ENCODE data around the gene CNTNAP2. TPM values are rescaled to one million over a fixed set of nuclear protein-coding genes. Genes with fewer than 3 reads are reported as not detected.

Gene CNTNAP2
- total and polyA plus RNA-seq, 12 donors, result 0.07 to 0.77 (median 0.24) TPM

GRCh38 chr7:147053746-147054145, 937.1 kb downstream of the CNTNAP2 start:
- DNase-seq (no peak), ATAC-seq (no peak)
- no peaks in the 10 kb centered on the region for H3K36me3 ChIP-seq
- H3K9me3 ChIP-seq, result no peaks in the 10 kb centered on the region
- H3K27me3 ChIP-seq, result no peaks in the 10 kb centered on the region
- 75 to 82% methylated on average over 5 of the region's 5 CpGs for WGBS, 2 donors
- no peak overlapping the region for H3K27ac ChIP-seq
- intact Hi-C loops (cut with DNase I), result no loop called here
- H3K4me3 ChIP-seq, result no peak overlapping the region
- no peaks in the 10 kb centered on the region for H3K4me1 ChIP-seq
- no peak for TF ChIP-seq CTCF (IDR thresholded peaks at IDR 0.05)

DNA sequence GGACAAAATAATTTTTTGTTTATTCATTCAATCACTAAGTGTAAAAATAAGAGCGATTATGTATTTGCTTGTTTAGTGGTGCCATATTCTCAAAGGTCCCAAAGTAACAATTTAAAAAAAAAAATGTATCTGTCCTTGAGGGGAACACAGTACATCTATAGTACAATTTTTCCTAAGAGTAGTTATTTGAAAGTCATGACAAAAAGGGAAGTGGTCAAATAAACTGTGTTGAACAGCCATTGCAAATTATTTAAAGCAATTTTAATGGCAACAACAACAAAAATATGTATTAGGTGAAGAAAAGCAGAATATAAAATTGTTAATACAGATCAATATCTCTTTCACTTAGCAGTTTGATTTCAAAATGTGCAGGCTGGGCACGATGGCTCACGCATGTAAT, 943.5 kb downstream of the CNTNAP2 start:
- Histone ChIP-seq H3K4me1 (no peaks in the 10 kb centered on the region), H3K4me3 (no peak overlapping the region), H3K27me3 (no peaks in the 10 kb centered on the region), H3K36me3 (no peaks in the 10 kb centered on the region), H3K9me3 (no peaks in the 10 kb centered on the region), H3K27ac (no peak overlapping the region)
- intact Hi-C loops (cut with DNase I), result no loop called here
- 96 to 99% methylated on average over 3 of the region's 3 CpGs for WGBS, 2 donors
- DNase-seq (no peak), ATAC-seq (no peak)
- TF ChIP-seq CTCF (IDR thresholded peaks at IDR 0.05), result no peak

DNA sequence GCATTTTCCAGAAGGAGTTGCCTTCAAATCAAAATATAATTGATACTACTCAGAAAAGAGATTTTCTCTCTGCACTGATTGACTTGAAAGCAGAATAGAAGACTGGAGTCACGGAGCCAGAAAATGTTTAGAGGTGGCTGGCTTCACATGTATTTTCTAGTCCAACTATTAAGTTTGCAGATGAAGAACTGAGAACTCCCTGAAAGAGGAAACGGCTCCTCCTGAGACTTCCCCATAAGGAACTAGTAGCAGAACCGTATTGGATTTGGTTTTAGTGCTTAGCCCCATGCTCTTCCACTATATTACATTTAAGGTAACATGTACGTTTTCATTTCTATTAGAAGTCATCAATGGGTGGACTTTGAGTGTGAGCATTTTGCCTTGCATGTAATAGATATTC, 946.3 kb downstream of the CNTNAP2 start:
- intact Hi-C loops (cut with DNase I), result no loop called here
- no peak for TF ChIP-seq CTCF (IDR thresholded peaks at IDR 0.05)
- ATAC-seq, result no peak

DNA sequence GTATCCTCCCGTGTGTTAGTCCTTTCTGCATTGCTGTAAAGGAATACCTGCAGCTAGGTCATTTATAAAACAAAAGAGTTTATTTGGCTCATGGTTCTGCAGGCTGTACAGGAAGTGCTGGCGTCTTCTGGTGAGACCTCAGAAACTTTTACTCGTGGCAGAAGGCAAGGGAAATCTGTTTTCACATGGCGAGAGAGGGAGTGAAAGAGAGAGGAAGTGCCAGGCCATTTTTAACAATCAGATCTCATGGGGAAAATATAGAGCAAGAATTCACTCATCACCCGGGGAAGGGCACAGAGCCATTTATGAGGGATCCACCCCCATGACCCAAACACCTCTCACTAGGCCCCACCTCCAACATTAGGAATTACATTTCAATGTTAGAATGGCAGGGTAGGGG, 952.2 kb downstream of the CNTNAP2 start:
- Histone ChIP-seq H3K36me3 (no peaks in the 10 kb centered on the region), H3K4me3 (no peak overlapping the region), H3K27ac (no peak overlapping the region), H3K9me3 (no peaks in the 10 kb centered on the region), H3K27me3 (no peaks in the 10 kb centered on the region), H3K4me1 (no peaks in the 10 kb centered on the region)
- WGBS, 2 donors, result 36 to 49% methylated on average over 5 of the region's 5 CpGs
- intact Hi-C loops (cut with DNase I), result no loop called here
- TF ChIP-seq CTCF (IDR thresholded peaks at IDR 0.05), result no peak
- ATAC-seq, result peak in 3 of 8 donors; percentile 27 to 48 (median 41)
- no peak for DNase-seq

More for the DNA sequence above, 946.3 kb downstream of the CNTNAP2 start:
- no peak for DNase-seq
- Histone ChIP-seq H3K4me3 (no peak overlapping the region), H3K27me3 (no peaks in the 10 kb centered on the region), H3K4me1 (no peaks in the 10 kb centered on the region), H3K9me3 (no peaks in the 10 kb centered on the region), H3K27ac (no peak overlapping the region), H3K36me3 (no peaks in the 10 kb centered on the region)
- 73 to 74% methylated on average over 4 of the region's 4 CpGs for WGBS, 2 donors

- ATAC-seq (no peak), DNase-seq (no peak)
- Histone ChIP-seq H3K36me3 (no peaks in the 10 kb centered on the region), H3K4me3 (no peak overlapping the region), H3K9me3 (no peaks in the 10 kb centered on the region), H3K4me1 (no peaks in the 10 kb centered on the region), H3K27me3 (no peaks in the 10 kb centered on the region), H3K27ac (no peak overlapping the region)
- TF ChIP-seq CTCF (IDR thresholded peaks at IDR 0.05), result no peak
- WGBS, 2 donors, result 64 to 66% methylated on average over 1 of the region's 1 CpG
- intact Hi-C loops (cut with DNase I), result no loop called here
Measured at GRCh38 chr7:147069771-147070170, 953.2 kb downstream of the CNTNAP2 start.

Data from heart right ventricle (tissue), 16 donors.